ENCODE measurements around the gene TLE6. TPM values are rescaled to one million over a fixed set of nuclear protein-coding genes. Genes with fewer than 3 reads are reported as not detected.
"Not testable (repeated sequence)": the region's sequence is repeated elsewhere in the genome, so short reads cannot be mapped to it uniquely, and the experiment has no call there.

TLE6 gene
- total RNA-seq, 1 donor from 2014 or later = 10.6 TPM

DNA sequence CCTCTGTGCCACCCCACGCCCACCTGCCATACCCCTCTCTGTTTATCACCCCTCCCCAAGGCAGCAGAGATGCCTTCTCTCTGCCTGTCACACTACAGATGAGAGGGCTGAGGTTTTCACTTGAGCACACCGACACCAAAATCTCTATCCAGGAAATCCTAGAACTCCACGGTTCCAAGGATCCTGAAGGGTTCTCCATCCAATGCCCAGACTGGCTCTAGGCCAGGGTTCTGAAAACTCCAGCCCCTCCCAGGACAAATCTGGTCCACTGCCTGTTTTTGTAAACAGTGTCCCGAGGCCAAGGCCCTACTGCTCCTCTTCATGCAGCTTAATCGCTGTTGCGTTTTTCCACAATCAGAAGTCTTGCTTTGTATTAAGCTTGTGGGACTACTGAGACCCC, 31.6 kb downstream of the TLE6 start:
- DNase-seq (ENCODE audit: extremely low spot score in 2 of 2) = no peak
- H3K36me3 ChIP-seq = peaks cover 0 to 16% of the 10 kb centered on the region in 2 donors

GRCh38 chr19:3010871-3011270, 33.5 kb downstream of the TLE6 start:
- intact Hi-C loops (cut with DNase I) = no loop called here
- no peaks in the 10 kb centered on the region for H3K27me3 ChIP-seq
- H3K27ac ChIP-seq = no peak overlapping the region
- H3K4me3 ChIP-seq = no peak overlapping the region
- no peak for TF ChIP-seq POLR2AphosphoS5 (IDR thresholded peaks at IDR 0.05; ENCODE audit: insufficient read depth in 1 of 2, low read depth in 1 of 2)
- TF ChIP-seq CTCF (IDR thresholded peaks at IDR 0.05) = no peak
- TF ChIP-seq POLR2A (IDR thresholded peaks at IDR 0.05) = no peak
- H3K9me3 ChIP-seq = no peaks in the 10 kb centered on the region
- H3K4me1 ChIP-seq = no peaks in the 10 kb centered on the region
- DNase-seq (ENCODE audit: extremely low spot score in 2 of 2) = no peak
- peaks cover 0 to 16% of the 10 kb centered on the region in 2 donors for H3K36me3 ChIP-seq

More for the DNA sequence above, 31.6 kb downstream of the TLE6 start:
- no peak overlapping the region for H3K4me3 ChIP-seq
- no peak for TF ChIP-seq POLR2AphosphoS5 (IDR thresholded peaks at IDR 0.05; ENCODE audit: insufficient read depth in 1 of 2, low read depth in 1 of 2)
- TF ChIP-seq POLR2A (IDR thresholded peaks at IDR 0.05) = no peak
- TF ChIP-seq CTCF (IDR thresholded peaks at IDR 0.05) = no peak
- no peaks in the 10 kb centered on the region for H3K27me3 ChIP-seq
- H3K9me3 ChIP-seq = no peaks in the 10 kb centered on the region
- H3K4me1 ChIP-seq = no peaks in the 10 kb centered on the region
- intact Hi-C loops (cut with DNase I) = no loop called here
- no peak overlapping the region for H3K27ac ChIP-seq

DNA sequence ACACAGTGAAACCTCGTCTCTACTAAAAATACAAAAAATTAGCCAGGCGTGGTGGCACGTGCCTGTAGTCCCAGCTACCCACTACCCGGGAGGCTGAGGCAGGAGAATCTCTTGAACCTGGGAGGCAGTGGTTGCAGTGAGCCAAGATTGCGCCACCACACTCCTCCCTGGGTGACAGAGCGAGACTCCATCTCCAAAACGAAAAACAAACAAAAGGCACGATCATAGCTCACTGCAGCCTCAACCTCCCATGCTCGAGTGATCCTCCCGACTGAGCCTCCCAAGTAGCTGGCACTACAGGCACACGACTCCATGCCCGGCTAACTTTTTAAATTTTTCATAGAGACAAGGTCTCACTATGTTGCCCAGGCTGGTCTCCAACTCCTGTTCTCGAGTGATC, 34.7 kb downstream of the TLE6 start:
- H3K36me3 ChIP-seq = peaks cover 0 to 16% of the 10 kb centered on the region in 2 donors
- H3K9me3 ChIP-seq; intact Hi-C loops (cut with DNase I); DNase-seq (ENCODE audit: extremely low spot score in 2 of 2); H3K27ac ChIP-seq; H3K4me3 ChIP-seq; H3K4me1 ChIP-seq; H3K27me3 ChIP-seq: not testable (repeated sequence)

DNA sequence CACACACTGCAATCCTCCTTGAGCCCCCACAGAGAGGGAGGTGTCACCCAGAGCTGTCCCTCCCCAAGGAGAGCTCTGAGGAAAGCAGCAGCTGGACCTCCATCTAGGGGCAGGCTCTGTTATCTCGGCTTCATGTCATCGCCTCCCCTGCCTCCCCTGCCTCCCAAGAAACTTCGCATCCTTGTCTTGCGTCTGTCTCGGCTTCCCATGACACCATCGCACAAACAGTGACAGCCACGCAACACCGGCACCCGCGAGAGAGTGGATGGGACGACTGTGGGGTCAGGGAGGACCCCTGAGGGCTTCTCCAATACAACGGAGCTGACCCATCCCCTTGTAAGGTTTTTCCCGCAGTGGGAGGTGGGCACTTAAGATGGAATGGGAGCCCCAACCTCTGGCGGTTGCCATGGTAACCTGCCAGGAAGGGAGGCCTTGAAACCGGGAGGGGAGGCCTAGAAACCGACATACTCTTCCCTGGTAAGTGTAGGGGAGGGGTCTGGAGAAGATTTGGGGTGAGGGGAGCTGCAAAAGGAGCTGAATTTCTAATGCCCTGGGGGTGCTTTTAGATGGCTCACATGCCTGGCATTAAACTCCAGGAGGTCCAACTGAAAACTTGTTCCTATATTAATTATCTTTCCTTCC, 35.4 kb downstream of the TLE6 start:
- Histone ChIP-seq H3K9me3 (no peaks in the 10 kb centered on the region), H3K4me1 (no peaks in the 10 kb centered on the region), H3K36me3 (peaks cover 0 to 16% of the 10 kb centered on the region in 2 donors), H3K4me3 (no peak overlapping the region), H3K27ac (no peak overlapping the region), H3K27me3 (no peaks in the 10 kb centered on the region)
- DNase-seq (ENCODE audit: extremely low spot score in 2 of 2) = no peak
- intact Hi-C loops (cut with DNase I) = no loop called here
- TF ChIP-seq POLR2AphosphoS5 (IDR thresholded peaks at IDR 0.05; ENCODE audit: insufficient read depth in 1 of 2, low read depth in 1 of 2) = no peak

- H3K4me3 ChIP-seq = no peak overlapping the region
- no peak overlapping the region for H3K27ac ChIP-seq
- intact Hi-C loops (cut with DNase I) = no loop called here
- peaks cover 0 to 16% of the 10 kb centered on the region in 2 donors for H3K36me3 ChIP-seq
- TF ChIP-seq POLR2AphosphoS5 (IDR thresholded peaks at IDR 0.05; ENCODE audit: insufficient read depth in 1 of 2, low read depth in 1 of 2) (no peak), CTCF (IDR thresholded peaks at IDR 0.05) (no peak), POLR2A (IDR thresholded peaks at IDR 0.05) (no peak)
- no peaks in the 10 kb centered on the region for H3K9me3 ChIP-seq
- no peaks in the 10 kb centered on the region for H3K27me3 ChIP-seq
- H3K4me1 ChIP-seq = no peaks in the 10 kb centered on the region
- no peak for DNase-seq (ENCODE audit: extremely low spot score in 2 of 2)
Measured at GRCh38 chr19:3013263-3013725, 35.9 kb downstream of the TLE6 start.

- peaks cover 0 to 10% of the 10 kb centered on the region in 2 donors for H3K36me3 ChIP-seq
- H3K9me3 ChIP-seq = no peaks in the 10 kb centered on the region
- intact Hi-C loops (cut with DNase I) = no loop called here
- H3K27me3 ChIP-seq = no peaks in the 10 kb centered on the region
- TF ChIP-seq POLR2AphosphoS5 (IDR thresholded peaks at IDR 0.05; ENCODE audit: insufficient read depth in 1 of 2, low read depth in 1 of 2) (no peak), POLR2A (IDR thresholded peaks at IDR 0.05) (no peak), CTCF (IDR thresholded peaks at IDR 0.05) (no peak)
- no peak for DNase-seq (ENCODE audit: extremely low spot score in 2 of 2)
- H3K4me3 ChIP-seq = no peak overlapping the region
- no peaks in the 10 kb centered on the region for H3K4me1 ChIP-seq
- no peak overlapping the region for H3K27ac ChIP-seq
Measured at GRCh38 chr19:3014135-3014534, 36.8 kb downstream of the TLE6 start.

Data from vagina (tissue), 2 donors.